ENCODE results near the gene SETD2. TPM values are rescaled to one million over a fixed set of nuclear protein-coding genes. Genes with fewer than 3 reads are reported as not detected.

SETD2 gene
- polyA plus RNA-seq, 1 experiment = 30.8 TPM

- CTCF ChIA-PET = no interaction called here
- POLR2A ChIA-PET = interaction anchor here (0.6 kb wide), 1 partner anchor 80 kb away, joined by 9 read pairs; no protein-coding TSS in a partner anchor
- no peak for DNase-seq (ENCODE audit: low read depth, low spot score)
- Histone ChIP-seq H3K27me3 (ENCODE audit: control insufficient read depth, insufficient read depth, low read length) (no peaks in the 10 kb centered on the region), H3K4me3 (ENCODE audit: low read depth, low read length) (no peak overlapping the region), H3K27ac (ENCODE audit: low read depth, low read length) (no peak overlapping the region), H3K9me3 (ENCODE audit: control insufficient read depth, insufficient read depth, low read length) (no peaks in the 10 kb centered on the region)
- TF ChIP-seq CTCF (IDR thresholded peaks at IDR 0.05; ENCODE audit: low read depth, low read length) = no peak
These were observed 61.8 kb downstream of the SETD2 start for GRCh38 chr3:47102081-47102600.

GRCh38 chr3:47098910-47099309 is 65.0 kb downstream of the SETD2 start:
- H3K4me3 ChIP-seq (ENCODE audit: low read depth, low read length) = no peak overlapping the region
- ChIA-PET CTCF (no interaction called here), POLR2A (no interaction called here)
- no peak overlapping the region for H3K27ac ChIP-seq (ENCODE audit: low read depth, low read length)
- no peaks in the 10 kb centered on the region for H3K9me3 ChIP-seq (ENCODE audit: control insufficient read depth, insufficient read depth, low read length)
- no peaks in the 10 kb centered on the region for H3K27me3 ChIP-seq (ENCODE audit: control insufficient read depth, insufficient read depth, low read length)
- TF ChIP-seq CTCF (IDR thresholded peaks at IDR 0.05; ENCODE audit: low read depth, low read length) = no peak
- no peak for DNase-seq (ENCODE audit: low read depth, low spot score)

DNA sequence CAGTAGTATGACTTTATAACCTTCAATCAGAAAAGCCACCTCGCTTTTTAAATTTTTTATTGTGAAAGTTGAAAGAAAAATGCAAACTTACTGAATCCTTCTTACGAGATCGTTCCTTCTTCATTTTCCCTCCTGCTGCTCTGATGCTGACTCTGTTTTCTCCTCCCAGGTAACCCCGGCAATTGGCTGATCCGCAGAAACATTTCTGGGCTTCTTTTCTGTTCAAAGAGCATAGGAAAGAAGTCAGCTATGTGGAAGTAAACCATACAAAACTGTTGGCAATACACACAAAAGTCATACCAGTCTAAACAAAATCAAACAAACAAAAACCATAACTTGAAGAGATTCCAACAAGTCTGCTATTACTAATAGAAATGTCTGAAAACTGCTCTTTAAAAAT is 66.0 kb downstream of the SETD2 start:
- CTCF ChIA-PET = no interaction called here
- TF ChIP-seq CTCF (IDR thresholded peaks at IDR 0.05; ENCODE audit: low read depth, low read length) = no peak
- POLR2A ChIA-PET = no interaction called here
- no peak for DNase-seq (ENCODE audit: low read depth, low spot score)
- Histone ChIP-seq H3K27me3 (ENCODE audit: control insufficient read depth, insufficient read depth, low read length) (no peaks in the 10 kb centered on the region), H3K27ac (ENCODE audit: low read depth, low read length) (peak overlapping the region; percentile 42), H3K4me3 (ENCODE audit: low read depth, low read length) (no peak overlapping the region), H3K9me3 (ENCODE audit: control insufficient read depth, insufficient read depth, low read length) (no peaks in the 10 kb centered on the region)

GRCh38 chr3:47096959-47097358 is 67.0 kb downstream of the SETD2 start:
- no peak for TF ChIP-seq CTCF (IDR thresholded peaks at IDR 0.05; ENCODE audit: low read depth, low read length)
- Histone ChIP-seq H3K27ac (ENCODE audit: low read depth, low read length) (peak overlapping the region; percentile 54), H3K27me3 (ENCODE audit: control insufficient read depth, insufficient read depth, low read length) (no peaks in the 10 kb centered on the region), H3K4me3 (ENCODE audit: low read depth, low read length) (no peak overlapping the region), H3K9me3 (ENCODE audit: control insufficient read depth, insufficient read depth, low read length) (no peaks in the 10 kb centered on the region)
- CTCF ChIA-PET = interaction anchor here (1.5 to 1.8 kb wide), 2 partner anchors 14 to 19 kb away, joined by 6 read pairs; no protein-coding TSS in a partner anchor
- no peak for DNase-seq (ENCODE audit: low read depth, low spot score)
- POLR2A ChIA-PET = interaction anchor here (0.6 to 0.7 kb wide), 3 partner anchors 17 to 225 kb away, joined by 4 to 10 read pairs (median 5); no protein-coding TSS in a partner anchor

DNA sequence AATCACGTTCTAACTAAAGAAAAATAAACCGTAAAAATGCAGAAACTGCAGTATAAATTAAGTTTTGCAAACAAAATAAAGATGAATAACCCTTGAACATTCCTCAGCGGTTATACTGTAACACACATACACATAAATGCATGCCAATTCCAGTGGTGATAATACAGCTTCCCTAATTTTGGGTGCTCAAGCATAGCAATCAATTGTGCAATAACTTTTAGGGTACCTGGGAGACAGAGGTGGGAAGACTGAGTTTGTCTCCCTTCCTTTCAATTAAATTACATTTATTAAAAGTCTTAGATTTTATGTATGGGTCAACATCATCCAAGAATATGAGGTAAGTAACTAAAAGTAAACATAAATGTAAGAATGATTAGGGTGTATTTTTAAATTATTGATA is 71.8 kb downstream of the SETD2 start:
- TF ChIP-seq CTCF (IDR thresholded peaks at IDR 0.05; ENCODE audit: low read depth, low read length) = no peak
- ChIA-PET POLR2A (no interaction called here), CTCF (no interaction called here)
- H3K27me3 ChIP-seq (ENCODE audit: control insufficient read depth, insufficient read depth, low read length) = no peaks in the 10 kb centered on the region
- no peak for DNase-seq (ENCODE audit: low read depth, low spot score)
- H3K27ac ChIP-seq (ENCODE audit: low read depth, low read length) = no peak overlapping the region
- no peaks in the 10 kb centered on the region for H3K9me3 ChIP-seq (ENCODE audit: control insufficient read depth, insufficient read depth, low read length)
- H3K4me3 ChIP-seq (ENCODE audit: low read depth, low read length) = no peak overlapping the region
